Stimulated activated CD4-positive, alpha-beta T cell treated with anti-CD3 and anti-CD28 coated beads, Interleukin-2, amount 100 ng/mL, for 24 hours (primary cell): Measurements from ENCODE around the gene FNBP1.
A peak's percentile ranks its signal among the peaks of the same experiment; 100 is the strongest.
"Not testable (repeated sequence)": the region's sequence is repeated elsewhere in the genome, so short reads cannot be mapped to it uniquely, and the experiment has no call there.

Experiments used
- DNase-seq, 2 donors: peaks; one replicate each; pipeline ENCODE4 v3.0.0-alpha.2; 2020

FNBP1 gene

DNA sequence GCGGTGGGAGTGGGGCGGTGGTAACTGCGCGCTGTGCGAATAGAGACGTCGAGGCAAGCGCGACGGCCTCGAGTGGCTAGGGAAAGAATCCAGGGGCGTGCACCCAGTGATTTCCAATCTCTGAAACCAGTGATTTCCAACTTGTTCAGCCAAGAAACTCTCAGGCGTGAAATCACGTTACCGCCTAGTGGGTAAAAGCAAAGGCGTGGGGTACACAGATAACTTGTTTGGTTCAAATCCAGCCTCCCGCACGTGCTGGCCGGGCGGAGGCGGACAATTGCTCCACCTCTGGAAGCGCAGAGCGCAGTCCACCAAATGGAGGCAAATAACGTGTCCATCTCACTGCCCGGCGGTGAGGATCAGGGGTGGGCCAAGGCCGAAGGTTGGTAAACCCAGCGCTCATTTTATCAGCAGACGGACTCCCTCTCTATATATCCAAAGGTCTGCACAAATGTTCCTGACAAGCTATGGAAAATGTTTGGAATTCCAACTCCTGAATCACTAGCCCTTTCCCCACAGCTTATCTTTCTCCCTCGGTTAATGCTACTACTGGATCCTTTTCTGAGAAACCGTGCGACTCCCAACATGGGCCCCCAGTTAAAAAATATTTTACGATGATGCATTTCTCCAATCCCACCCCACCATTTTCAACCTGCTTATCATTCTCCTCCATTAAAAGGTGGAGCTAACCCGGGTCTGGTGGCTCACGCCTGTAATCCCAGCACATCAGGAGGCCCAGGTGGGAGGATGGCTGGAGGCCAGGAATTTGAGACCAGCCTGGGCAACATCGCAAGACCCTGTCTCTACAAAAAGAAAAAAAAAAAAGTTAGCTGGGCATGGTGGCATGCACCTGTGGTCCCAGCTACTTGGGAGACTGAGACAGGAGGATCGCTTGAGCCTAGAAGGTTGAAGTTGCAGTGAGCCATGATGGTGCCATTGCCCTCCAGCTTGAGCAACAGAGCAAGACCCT, 950 bp upstream of the FNBP1 start:
- no peak for DNase-seq

DNA sequence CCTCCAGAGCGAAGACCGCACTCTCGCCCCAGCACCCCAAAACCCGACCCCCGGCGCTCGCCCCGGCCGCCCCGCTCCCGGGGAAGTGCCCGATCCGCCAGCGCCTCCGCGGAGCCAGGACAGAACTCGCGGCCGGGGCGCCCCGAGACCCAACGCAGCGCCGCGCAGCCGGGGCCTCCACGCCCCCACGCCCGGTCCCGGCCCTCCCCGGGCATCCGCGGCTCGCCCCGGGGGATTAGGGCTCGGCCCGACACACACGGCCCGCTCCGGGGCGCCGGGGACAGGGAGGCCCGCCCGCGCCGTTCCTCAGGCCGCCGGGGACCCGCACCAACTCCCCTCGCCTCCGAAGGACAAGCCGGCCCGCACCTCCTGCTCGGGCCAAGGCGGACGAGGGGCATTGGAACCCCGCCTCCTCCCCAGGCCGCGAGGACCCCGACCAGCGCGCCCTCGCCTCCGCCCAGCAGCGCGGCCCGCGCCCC, 544 bp downstream of the FNBP1 start:
- peak; percentile 41 to 42 for DNase-seq

DNA sequence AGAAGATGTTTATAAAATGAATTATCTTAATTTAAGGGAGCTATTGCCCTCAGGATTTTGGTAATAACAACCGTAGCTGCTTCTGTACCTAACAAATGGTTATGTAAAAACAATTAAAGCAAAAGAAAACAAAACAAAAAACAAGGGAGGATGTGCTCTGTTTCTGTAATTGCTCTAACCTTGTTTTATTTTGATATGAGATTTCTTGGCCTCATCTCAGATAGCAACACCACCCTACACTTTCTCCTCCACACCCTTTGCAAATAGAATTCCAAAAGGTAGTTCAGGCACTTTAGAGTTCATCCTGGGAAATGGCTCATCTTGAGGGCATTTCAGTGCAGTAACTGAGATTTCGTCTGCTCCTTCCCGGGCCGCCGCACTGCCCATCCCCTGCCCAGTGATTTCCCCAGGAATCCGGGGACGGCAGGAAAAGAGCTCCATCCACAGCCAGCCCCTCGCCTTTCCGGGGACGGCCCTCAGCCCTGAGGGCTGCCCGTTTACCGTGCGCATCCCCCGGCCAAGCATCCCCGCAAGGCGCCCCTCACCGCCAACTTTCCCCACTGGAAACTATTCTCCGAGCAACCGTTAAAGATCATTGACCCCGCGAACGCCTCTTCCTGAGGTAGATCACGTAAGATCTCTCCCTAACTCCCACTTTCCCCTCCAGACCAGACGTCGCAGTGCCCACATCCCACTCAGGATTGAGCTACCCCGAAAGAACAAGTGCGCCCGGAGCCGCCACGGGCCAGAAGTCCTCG, 1.2 kb downstream of the FNBP1 start:
- DNase-seq = peak; percentile 23 to 36

DNA sequence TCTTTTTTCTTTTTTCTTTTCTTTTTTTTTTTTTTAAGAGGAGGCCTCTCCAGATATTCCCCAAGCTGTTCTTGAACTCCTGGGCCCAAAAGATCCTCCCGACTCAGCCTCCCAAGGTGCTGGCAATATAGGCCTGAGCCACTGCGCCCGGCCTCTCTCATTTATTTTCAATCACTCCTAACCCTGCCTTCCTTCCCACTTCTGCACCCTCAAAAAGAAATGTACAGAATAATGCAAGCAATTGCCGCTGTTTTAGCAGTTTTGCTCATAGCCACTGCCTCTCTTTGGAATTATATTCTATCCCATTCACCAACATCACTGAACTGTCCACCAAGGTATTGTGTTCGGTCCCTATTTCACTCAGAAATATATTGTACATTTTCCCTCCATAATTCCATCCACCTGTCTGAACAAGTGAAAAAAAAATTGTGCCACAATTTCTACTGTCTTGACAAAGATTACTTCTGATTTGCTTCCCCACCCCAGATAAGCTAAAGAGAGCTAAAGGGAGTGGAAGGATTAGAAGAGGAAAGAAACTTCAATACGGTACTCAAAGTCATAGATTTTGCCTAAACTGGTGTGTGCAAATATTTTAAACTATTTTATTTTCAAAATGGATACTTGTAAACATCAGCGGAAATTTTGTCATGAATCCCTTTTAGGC, 1.9 kb downstream of the FNBP1 start:
- DNase-seq = peak in 1 of 2 donors; percentile 32

DNA sequence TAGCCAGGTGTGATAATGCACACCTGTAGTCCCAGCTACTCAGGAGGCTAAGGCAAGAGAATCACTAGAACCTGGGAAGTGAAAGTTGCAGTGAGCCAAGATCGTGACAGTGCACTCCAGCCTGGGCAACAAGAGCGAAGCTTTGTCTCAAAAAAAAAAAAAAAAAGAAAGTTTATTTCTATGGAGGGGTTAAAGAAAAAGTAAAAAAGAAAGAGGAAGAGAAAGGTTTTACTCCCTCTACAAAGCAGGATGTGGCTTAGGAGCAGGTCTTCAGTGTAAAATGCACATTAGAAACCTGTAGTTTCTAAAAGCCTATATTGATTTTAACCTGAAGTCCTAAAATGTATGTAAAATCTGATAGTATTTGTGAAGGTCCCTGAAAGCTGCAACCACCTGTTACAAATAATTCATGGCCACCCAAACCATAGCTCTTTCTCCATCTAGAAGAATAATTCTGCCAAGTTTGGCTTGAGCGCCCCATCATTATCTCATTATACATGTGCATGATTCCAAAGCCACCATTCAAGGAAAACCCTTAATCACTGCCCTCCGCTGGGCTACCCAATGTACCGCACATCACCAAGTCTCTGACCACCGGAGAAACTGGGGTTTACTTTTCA, 3.4 kb downstream of the FNBP1 start:
- no peak for DNase-seq

DNA sequence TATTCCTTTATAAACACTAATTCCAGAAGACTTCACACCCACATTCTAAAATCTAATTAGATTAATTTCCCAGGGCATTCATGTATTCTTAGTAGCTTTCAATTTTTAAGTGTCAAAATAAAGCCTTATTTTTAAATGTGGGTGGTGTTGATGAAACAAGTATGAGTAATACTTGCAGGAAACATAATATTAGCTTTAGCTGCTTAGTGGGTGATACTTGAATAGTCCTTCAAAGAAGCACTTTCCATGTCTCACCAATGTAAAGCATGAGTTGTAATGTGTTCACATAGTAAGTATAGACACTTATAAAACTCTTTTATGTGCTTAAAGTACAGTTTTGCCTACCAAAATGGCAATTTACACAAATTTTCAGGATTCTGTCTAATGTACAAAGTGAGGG, 6.9 kb downstream of the FNBP1 start:
- DNase-seq = no peak

DNA sequence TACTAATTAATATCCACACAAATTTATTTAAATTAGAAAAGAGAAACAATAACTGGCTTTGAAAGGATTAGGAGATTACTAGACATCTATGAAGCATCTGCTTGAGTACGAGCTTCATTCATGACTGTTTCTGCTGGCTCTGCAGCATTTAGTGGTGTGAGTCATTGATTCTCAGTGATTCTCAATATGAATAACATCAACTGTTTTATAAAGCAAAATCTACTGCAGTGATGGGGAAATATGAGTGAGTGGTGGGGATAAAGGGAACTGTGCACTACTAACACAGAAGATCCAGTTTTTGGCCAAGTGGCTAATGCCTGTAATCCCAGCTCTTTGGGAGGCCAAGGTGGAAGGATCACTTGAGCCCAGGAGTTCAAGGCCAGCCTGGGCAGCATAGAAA, 8.4 kb downstream of the FNBP1 start:
- peak in 1 of 2 donors; percentile 35 for DNase-seq

DNA sequence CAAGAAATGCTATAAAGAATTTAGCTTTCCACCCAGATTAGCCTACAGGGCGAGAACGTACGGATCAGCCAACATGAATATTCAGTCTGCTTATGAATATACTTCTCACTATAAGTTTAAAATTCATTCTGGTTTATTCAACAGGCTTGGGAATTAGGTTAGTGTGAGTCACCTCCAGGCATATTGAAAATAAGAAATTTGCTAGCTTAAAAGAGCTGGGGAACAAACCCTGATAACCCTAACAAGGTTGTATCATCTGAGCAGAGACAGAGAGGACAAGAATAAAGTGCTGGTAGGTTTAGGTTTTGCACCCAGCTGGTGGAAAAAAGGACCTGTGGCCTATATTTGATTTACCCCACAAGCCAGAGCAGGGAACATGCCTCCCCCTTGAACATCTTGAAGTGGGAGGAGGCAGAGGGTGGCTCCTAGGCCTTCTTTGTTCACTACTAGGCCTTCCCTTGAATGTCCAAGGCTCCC, 12.3 kb downstream of the FNBP1 start:
- DNase-seq = no peak

DNA sequence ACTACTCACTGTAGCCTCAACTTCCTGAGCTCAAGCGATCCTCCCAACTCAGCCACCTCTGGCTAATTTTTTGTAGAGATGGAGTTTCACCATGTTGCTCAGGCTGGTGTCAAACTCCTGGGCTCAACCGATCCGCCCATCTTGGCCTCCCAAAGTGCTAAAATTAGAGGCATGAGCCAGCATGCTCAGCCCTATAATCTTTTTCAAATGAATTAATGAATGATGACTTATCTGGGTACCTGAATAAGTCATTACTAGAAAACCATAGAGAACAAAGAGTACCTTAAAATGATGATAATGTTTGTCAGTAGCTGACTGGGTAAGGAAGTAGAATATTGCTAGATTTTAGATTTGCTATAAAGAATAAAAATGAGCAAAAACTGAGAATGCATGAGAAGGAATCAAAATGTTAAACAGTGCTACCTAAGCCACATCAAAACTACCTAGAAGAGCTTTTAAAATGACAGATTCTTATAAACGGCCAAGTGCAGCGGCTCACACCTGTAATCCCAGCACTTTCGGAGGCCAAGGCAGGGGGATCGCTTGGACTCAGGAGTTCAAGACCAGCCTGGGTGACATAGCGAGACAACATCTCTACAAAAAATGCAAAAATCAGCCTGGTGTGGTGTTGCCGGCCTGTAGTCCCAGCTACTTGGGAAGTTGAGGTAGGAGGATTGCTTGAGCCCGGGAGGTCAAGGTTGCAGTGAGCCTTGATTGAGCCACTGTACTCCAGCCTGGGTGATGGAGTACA, 13.6 kb downstream of the FNBP1 start:
- DNase-seq = peak; percentile 56 to 60

DNA sequence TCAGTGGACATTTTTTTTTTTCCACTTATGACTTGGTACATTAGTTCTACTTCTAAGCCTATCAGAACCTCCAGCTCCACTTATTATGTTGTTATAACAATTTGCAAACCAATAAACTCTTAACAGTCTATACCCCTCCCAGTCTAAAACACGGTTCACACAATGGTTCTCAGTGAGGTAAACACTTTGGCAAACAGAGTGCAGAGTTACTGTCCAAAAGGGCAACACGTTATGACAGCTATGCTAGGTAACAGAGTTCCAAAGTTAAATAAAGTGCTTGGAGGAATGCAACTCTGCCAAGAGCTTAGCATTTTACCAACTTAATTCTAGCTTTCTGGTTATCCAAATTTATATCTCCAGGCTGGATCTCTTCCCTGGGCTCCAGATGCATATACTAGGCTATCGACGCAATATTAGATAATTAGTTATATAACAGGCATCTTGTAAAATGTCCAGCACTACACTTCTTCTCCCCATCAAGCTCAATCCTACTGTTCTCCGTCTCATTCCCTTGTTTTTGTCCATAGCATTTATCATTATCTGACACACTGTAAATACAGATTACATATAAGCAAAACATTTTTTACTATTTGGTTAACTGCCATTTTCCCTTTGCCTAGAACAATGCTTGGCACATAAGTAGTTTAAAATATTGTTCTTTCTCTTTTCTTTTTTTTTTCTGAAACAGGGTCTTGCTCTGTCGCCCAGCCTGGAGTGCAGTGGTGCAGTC, 14.3 kb downstream of the FNBP1 start:
- no peak for DNase-seq

DNA sequence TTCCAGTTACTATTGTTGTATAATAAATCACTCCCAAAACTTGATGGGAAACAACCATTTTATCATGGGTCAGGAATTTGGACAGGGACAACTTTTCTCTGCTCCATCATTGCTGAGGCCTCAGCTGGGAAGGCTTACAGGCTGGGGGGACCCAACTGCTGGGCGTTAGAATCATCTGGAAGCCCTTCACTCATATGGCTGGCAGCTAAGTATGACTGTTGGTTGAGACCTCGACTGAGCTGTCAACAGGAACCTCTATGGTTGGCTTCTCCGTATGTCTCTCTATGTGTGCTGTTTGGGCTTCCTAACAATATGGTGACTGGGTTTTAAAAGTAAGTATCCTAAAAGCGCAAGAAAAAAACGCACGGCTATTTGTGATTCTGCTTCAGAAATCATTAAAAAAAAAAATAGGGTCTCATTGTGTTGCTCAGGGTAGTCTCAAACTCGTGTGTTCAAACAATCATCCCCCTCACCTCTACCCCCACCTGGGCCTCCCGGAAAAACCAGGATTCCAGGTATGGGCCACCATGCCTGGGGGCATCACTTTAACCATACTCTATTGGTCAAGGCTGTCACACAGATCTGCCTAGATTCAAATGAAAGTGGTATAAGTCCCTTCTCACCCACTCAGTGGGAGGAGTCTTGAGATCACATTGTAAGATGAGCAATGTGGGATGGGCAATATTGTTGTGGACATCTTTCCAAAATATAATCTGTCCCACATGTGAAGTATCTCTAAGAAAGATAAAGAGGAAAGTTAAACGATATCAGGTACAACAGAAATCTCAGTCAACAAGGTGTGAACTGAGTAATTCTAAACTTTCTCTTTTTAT, 15.2 kb downstream of the FNBP1 start:
- DNase-seq = peak in 1 of 2 donors; percentile 15

DNA sequence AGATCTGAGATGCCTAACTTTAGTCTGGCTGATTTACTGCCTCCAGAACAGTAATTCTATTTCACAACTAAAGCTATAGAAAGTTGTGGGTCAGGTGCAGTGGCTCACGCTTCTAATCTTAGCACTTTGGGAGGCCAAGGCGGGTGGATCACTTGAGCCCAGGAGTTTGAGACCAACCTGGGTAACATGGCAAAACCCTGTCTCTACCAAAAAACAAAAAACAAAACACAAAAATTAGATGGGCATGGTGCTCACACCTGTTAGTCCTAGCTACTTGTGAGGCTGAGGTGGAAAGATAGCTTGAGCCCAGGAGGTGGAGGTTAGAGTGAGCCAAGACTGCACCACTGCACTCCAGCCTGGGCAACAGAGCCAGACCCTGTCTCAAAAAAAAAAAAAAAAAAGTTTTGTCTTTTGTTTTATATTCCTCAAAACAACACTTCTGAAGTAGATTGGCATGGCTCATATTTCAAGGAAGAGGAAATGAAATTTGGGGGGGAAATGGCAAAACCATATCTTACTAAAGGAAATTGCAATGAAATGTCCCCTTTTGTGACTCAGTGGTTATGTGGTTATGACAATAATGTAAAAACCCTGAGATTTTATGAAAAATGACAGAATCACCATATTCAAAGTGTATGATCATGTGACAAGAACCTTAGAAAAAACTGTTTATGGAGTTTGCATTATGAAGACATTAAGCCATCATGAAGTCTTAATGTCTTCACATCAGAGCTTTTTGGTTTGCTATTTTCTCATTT, 16.2 kb downstream of the FNBP1 start:
- DNase-seq = no peak

DNA sequence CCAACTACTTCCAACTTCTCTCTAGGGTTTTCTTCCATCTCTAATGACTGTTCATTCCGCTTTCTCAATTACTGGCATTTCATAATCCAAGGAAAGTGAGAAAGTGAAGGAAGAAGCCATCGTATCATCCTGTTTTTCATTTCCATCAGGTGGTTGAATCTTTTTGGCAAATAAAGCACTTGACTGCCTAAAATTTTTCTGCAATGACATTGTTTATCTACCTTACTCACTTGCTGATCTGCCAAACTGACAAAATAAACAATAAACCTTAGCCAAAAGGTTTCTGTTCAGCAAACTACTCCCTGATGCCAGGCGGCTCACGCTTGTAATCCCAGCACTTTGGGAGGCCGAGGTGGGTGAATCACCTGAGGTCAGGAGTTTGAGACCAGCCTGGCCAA, 18.4 kb downstream of the FNBP1 start:
- DNase-seq = no peak

DNA sequence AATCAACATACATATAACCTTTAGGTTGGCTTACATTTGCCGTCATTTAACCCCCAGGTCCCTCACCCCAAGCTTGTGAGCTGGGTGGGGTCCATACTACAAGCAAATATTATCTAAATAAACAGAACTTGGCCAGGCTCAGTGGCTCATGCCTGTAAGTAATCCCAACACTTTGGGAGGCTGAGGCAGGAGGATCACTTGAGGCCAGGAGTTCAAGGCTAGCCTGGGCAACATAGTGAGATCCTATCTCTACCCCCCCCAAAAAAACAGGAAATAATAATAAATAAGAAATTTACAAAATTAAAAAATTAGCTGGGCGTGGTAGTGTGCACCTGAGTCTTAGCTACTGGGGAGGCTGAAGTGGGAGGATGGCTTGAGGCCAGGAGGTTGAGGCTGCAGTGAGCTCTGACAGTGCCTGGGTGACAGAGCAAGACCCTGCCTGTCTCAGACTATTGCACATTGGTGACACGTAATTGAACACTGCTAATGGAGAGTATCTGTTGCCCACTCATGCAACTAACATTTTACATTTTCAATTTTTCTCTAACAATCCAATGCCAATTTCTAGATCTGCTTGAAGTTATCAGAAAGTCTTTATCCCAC, 18.9 kb downstream of the FNBP1 start:
- DNase-seq = peak in 1 of 2 donors; percentile 17

DNA sequence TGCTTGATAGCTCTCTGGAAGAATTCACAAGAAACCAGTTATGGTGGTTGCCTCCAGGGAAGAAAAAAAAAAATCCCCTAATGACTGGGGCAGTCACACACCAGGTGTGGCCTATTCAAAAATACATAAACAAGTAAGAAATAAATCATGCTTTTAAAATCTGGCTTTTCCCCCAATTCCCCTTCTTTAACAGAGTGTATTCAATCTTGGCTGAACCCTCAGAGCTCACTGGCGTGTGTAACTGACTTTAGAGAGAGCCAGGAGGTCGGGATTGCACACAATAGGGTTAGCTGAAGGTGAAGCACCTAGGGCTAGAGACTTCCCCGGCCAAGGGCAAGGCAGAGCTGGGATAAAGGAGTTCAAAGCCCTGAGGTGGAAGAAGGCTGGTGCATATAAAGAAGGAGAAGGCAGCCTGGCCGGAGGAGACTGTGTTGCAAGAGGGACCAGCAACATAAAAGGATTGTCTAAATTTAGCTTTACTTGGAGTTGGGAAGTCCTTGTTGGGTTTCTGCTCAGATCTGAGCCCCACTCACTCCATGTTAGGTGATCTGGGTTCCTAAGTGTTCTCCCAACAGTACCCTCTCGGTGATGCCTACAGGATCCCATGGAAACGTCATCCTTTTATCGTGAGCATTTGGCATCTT, 19.7 kb downstream of the FNBP1 start:
- peak in 1 of 2 donors; percentile 18 for DNase-seq

DNA sequence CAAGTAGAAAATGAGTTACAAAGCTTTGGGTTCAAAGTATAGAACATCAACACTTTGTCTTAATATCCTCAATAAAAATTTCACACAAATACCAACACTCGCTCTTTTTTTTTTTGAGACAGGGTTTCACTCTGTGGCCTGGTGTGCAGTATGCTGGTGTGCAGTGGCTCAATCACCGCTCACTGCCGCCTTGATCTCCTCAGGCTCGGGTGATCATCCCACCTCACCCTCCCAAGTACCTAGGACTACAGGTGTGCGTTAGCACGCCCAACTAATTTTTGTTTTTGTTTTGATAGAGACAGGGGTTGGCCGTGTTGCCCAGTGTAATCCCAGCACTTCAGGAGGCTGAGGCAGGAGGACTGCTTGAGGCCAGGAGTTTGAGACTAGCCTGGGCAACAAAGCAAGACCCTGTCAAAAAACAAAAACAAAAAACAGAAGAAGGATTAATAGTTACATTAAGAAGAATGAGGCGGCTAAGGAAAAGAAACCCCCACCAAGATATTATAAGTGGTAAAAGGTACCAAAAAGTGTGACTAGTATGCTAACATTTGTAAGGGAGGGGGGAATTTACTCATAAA, 20.3 kb downstream of the FNBP1 start:
- peak in 1 of 2 donors; percentile 12 for DNase-seq

DNA sequence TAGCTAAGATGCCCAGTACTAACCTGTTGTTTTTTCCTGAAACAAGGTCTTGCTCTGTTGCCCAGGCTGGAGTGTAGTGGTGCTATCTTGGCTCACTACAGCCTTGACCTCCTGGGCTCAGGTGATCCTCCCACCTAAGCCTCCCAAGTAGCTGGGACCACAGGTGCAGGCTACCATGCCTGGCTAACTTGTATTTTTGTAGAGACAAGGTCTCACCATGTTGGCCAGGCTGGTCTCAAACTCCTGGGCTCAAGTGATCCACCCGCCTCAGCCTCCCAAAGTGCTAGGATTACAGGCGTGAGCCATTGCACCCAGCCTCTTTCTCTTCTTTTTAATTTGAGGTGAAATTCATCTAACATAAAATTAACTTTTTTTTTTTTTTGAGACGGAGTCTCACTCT, 21.1 kb downstream of the FNBP1 start:
- DNase-seq = not testable (repeated sequence)

DNA sequence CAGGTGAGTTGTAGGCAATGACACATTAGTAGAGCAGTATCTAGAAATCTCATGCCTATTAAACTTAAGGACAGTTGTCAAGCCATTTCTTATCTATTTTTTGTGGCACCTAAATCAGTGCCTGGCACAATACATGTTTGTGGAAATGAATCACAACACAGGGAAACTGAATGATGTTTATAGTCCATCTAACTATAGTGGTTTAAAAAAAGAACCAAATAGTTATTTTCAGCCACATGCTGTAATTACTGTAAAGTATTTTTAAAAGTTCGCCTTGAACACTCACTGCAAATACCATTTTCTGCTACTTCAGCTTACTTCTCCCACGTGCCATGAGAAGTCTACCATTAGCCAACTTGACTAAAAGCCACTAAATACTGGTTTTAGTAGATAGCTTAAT, 21.9 kb downstream of the FNBP1 start:
- DNase-seq = no peak
